NCI-H146 treated with DMSO at 0.1 percent for 48 hours (cell line): ENCODE measurements around the gene GHRL.

ENCODE experiments used
- DNase-seq: peaks from one replicate; lab custom pipeline; 2025; ENCODE audit not compliant: unreplicated experiment; lab: John Stamatoyannopoulos, UW

GHRL gene

GRCh38 chr3:10292505-10293419 is at the start of gene GHRL:
TSS of gene GHRL (minus strand) at chr3:10292947. CDS start at chr3:10290180, 2,767 bp downstream.
- DNase-seq: no peak

GRCh38 chr3:10341901-10342398 is 49.2 kb upstream of the GHRL start:
- DNase-seq: no peak

- no peak for DNase-seq
Measured at GRCh38 chr3:10340476-10340875, 47.7 kb upstream of the GHRL start.

- DNase-seq: no peak
Measured at GRCh38 chr3:10340046-10340445, 47.3 kb upstream of the GHRL start.

- DNase-seq: no peak
Measured at GRCh38 chr3:10339376-10339955, 46.7 kb upstream of the GHRL start.

GRCh38 chr3:10338591-10339353 is 46.0 kb upstream of the GHRL start:
- no peak for DNase-seq

- no peak for DNase-seq
Measured at GRCh38 chr3:10338164-10338470, 45.4 kb upstream of the GHRL start.

- DNase-seq: no peak
Measured at GRCh38 chr3:10337323-10338163, 44.8 kb upstream of the GHRL start.

- DNase-seq: no peak
Measured at GRCh38 chr3:10336761-10337160, 44.0 kb upstream of the GHRL start.

GRCh38 chr3:10335871-10336622 is 43.3 kb upstream of the GHRL start:
- no peak for DNase-seq

GRCh38 chr3:10335190-10335738 is 42.5 kb upstream of the GHRL start:
- DNase-seq: no peak

- DNase-seq: no peak
Measured at GRCh38 chr3:10334459-10334858, 41.7 kb upstream of the GHRL start.

GRCh38 chr3:10334042-10334441 is 41.3 kb upstream of the GHRL start:
- no peak for DNase-seq

- DNase-seq: no peak
Measured at GRCh38 chr3:10333349-10333650, 40.6 kb upstream of the GHRL start.

- no peak for DNase-seq
Measured at GRCh38 chr3:10332481-10333348, 40.0 kb upstream of the GHRL start.

GRCh38 chr3:10331320-10331719 is 38.6 kb upstream of the GHRL start:
- DNase-seq: no peak

GRCh38 chr3:10330319-10330718 is 37.6 kb upstream of the GHRL start:
- DNase-seq: no peak

- no peak for DNase-seq
Measured at GRCh38 chr3:10329495-10330015, 36.8 kb upstream of the GHRL start.
